ENCODE measurements around the gene ZNF280A. TPM values are rescaled to one million over a fixed set of nuclear protein-coding genes. Genes with fewer than 3 reads are reported as not detected.

ZNF280A gene
- total and polyA plus RNA-seq, 2 of the 8 experiments (the other 6 are each of a cell fraction or from before 2014, with no cell fraction given) = 0.09 to 0.61 TPM

- Histone ChIP-seq H4K8ac (ENCODE audit: extremely low read depth, insufficient read depth, low read length) (no peak overlapping the region), H3K4ac (replicated peaks; ENCODE audit: insufficient read length, low read depth, low read length) (no peak overlapping the region), H2AFZ (ENCODE audit: low read length) (no peak overlapping the region), H3K36me3 (ENCODE audit: control insufficient read depth in 2 of 4, insufficient read depth in 4 of 4, low read length in 3 of 4) (no peaks in the 10 kb centered on the region), H4K91ac (replicated peaks; ENCODE audit: insufficient read length, low read length) (no peak overlapping the region), H2AK5ac (ENCODE audit: low read depth, low read length) (no peak overlapping the region), H3K9me3 (ENCODE audit: insufficient read depth in 2 of 2, low read depth in 1 of 2, low read length in 1 of 2) (peaks cover 3 to 27% of the 10 kb centered on the region in 2 experiments; a peak in 2 of 4 replicates), H3K4me1 (replicated peaks in 1 of 4; ENCODE audit: control insufficient read depth in 3 of 4, insufficient read depth in 4 of 4, low read length in 3 of 4) (no peaks in the 10 kb centered on the region), H3K4me3 (ENCODE audit: extremely low read depth in 1 of 4, insufficient read depth in 2 of 4, low read depth in 3 of 4, low read length in 4 of 4) (no peak overlapping the region), H3K79me1 (ENCODE audit: low read depth, low read length) (no peaks in the 10 kb centered on the region), H3K18ac (ENCODE audit: extremely low read depth, low read length) (no peak overlapping the region), H2BK120ac (replicated peaks; ENCODE audit: low read depth, low read length) (no peak overlapping the region), H3K79me2 (ENCODE audit: control insufficient read depth in 1 of 2, insufficient read depth in 2 of 2, low read length in 2 of 2) (no peaks in the 10 kb centered on the region), H3K14ac (ENCODE audit: insufficient read length) (no peak overlapping the region), H3K23ac (ENCODE audit: insufficient read length) (no peak overlapping the region), H4K5ac (ENCODE audit: insufficient read length, low read depth, low read length) (no peak overlapping the region), H3K56ac (replicated peaks; ENCODE audit: insufficient read length, low read depth, low read length) (no peak overlapping the region), H3K4me2 (ENCODE audit: insufficient read depth in 1 of 2, low read depth in 2 of 2, low read length in 2 of 2) (no peak overlapping the region), H2BK20ac (ENCODE audit: low read length) (no peak overlapping the region), H3K9ac (replicated peaks in 1 of 4; ENCODE audit: extremely low read depth in 1 of 4, low read depth in 3 of 4, low read length in 3 of 4) (no peak overlapping the region), H2BK12ac (ENCODE audit: low read depth, low read length) (no peak overlapping the region), H3K27me3 (replicated peaks in 1 of 4; ENCODE audit: control insufficient read depth in 3 of 4, extremely low read depth in 1 of 4, insufficient read depth in 3 of 4, low read length in 3 of 4) (peaks cover 9 to 29% (median 14%) of the 10 kb centered on the region in 4 experiments), H4K20me1 (replicated peaks in 1 of 2; ENCODE audit: control insufficient read depth in 1 of 2, insufficient read depth in 2 of 2, low read length in 2 of 2) (no peaks in the 10 kb centered on the region), H3K27ac (ENCODE audit: low read depth, low read length) (no peak overlapping the region), H2BK5ac (ENCODE audit: low read depth, low read length) (no peak overlapping the region), H2BK15ac (ENCODE audit: low read length) (no peak overlapping the region), H3K23me2 (ENCODE audit: low read depth, low read length) (no peaks in the 10 kb centered on the region)
- no peak for DNase-seq (ENCODE audit: low read depth in 1 of 2, low spot score in 2 of 2)
- TF ChIP-seq HDAC6 (IDR thresholded peaks at IDR 0.05; ENCODE audit: low read depth, low read length) (no peak), NRF1 (IDR thresholded peaks at IDR 0.05; ENCODE audit: low read depth, low read length) (no peak), SP2 (IDR thresholded peaks at IDR 0.05; ENCODE audit: low read length) (no peak), SP4 (IDR thresholded peaks at IDR 0.05; ENCODE audit: low read length) (no peak), SUZ12 (IDR thresholded peaks at IDR 0.05; ENCODE audit: low read length) (no peak), POLR2AphosphoS5 (IDR thresholded peaks at IDR 0.05; ENCODE audit: low read depth, low read length) (no peak)
- ChIA-PET POLR2A (ENCODE audit: partially characterized antibody) (no interaction called here), CTCF (ENCODE audit: partially characterized antibody) (interaction anchor here (2.0 kb wide), 1 partner anchor 16 kb away, joined by 5 read pairs; the partner anchor contains the start of gene ZNF280A)
- no peak for FAIRE-seq
- WGBS, 2 experiments (ENCODE audit: extremely low coverage in 1 of 2, insufficient coverage in 1 of 2, insufficient read length in 1 of 2, insufficient replicate concordance in 2 of 2, low coverage in 1 of 2, low lambda C conversion rate in 2 of 2, missing lambda C conversion rate in 1 of 2) = 90% methylated on average over 3 of the region's 3 CpGs; no CpG with 5 or more reads in 1 of the 2 experiments
Measured at GRCh38 chr22:22535662-22536061, 15.6 kb upstream of the ZNF280A start.

Measured in H1 (cell line).